ENCODE results near the gene ZNF581.

Gene ZNF581

DNA sequence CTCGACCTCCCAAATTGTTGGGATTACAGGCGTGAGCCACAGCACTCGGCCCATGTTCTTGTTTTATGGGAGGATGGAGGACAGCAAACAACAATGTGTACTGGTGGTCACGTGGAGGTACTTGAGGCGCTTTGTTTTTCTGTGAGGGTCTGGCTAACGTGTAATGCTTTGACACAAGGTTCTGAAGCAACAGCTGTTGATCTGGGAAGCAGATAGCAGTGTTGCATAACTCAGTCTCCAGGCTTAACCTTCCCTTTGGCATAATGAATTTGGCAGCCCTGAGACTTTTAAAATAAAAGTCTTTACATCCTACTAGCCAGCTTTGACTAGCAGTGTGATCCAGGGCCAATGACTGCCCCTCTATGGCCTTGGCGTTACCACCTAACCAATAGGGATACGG is 9.6 kb upstream of the ZNF581 start:
- Histone ChIP-seq H2BK15ac (ENCODE audit: low read depth, poor library complexity, severe bottlenecking) (no peak overlapping the region), H3K4me3 (ENCODE audit: insufficient read depth in 1 of 2, low read depth in 1 of 2, low read length in 2 of 2) (peak overlapping the region in 1 of 2 experiments; percentile 94), H3K23ac (ENCODE audit: low read length in 2 of 2) (no peak overlapping the region), H4K8ac (ENCODE audit: low read length) (peak overlapping the region; percentile 89), H3K27me3 (ENCODE audit: control insufficient read depth in 1 of 2, insufficient read depth in 1 of 2, low read length in 2 of 2) (no peaks in the 10 kb centered on the region), H3K79me1 (replicated peaks; ENCODE audit: low read length, poor library complexity, severe bottlenecking) (peaks cover 13% of the 10 kb centered on the region), H3K9me3 (ENCODE audit: control insufficient read depth, low read length) (no peaks in the 10 kb centered on the region), H3K4ac (ENCODE audit: low read depth in 1 of 2, low read length in 2 of 2) (no peak overlapping the region), H3K14ac (ENCODE audit: low read length in 2 of 2) (no peak overlapping the region), H2BK12ac (ENCODE audit: low read length in 2 of 2) (no peak overlapping the region), H3K9ac (ENCODE audit: low read length) (peak overlapping the region; percentile 99), H3K27ac (ENCODE audit: low read length, poor library complexity, severe bottlenecking) (no peak overlapping the region), H3K4me1 (ENCODE audit: control insufficient read depth, insufficient read depth, low read depth, low read length) (peaks cover 26% of the 10 kb centered on the region), H2BK120ac (ENCODE audit: low read depth, low read length) (no peak overlapping the region), H4K91ac (ENCODE audit: low read length) (peak overlapping the region; percentile 46), H2BK5ac (ENCODE audit: low read depth, low read length, poor library complexity, severe bottlenecking) (no peak overlapping the region), H3K18ac (ENCODE audit: low read depth in 1 of 2, low read length in 2 of 2) (no peak overlapping the region), H3K4me2 (ENCODE audit: low read length, poor library complexity, severe bottlenecking) (no peak overlapping the region), H2AFZ (ENCODE audit: low read depth, low read length) (no peak overlapping the region), H3K36me3 (ENCODE audit: control insufficient read depth in 1 of 2, insufficient read depth in 2 of 2, low read depth in 1 of 2, low read length in 2 of 2) (peaks cover 4 to 7% of the 10 kb centered on the region in 2 experiments), H2AK5ac (ENCODE audit: low read length, severe bottlenecking) (peak overlapping the region; percentile 84)
- no peak for DNase-seq
- WGBS, result 80% methylated on average over 8 of the region's 8 CpGs

DNA sequence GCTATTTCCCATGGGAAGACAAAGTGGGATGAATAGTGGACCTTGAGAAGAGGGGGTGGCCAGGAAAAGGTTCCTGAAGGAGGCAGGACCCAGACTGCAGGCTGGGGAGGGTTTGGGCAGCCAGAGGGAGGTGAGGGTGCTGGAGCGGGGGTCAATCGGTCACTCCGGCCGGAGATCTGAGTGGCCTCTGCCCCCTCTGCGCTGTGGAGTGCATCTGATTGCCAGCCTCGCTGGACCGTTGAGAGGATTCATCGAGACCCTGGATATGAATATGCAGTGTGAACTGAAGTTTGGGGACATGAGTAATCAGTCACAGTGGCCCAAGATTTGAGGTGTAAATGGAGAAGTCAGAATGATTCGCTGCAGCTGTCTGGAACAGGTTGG is 8.1 kb upstream of the ZNF581 start:
- H2BK15ac ChIP-seq (ENCODE audit: low read depth, poor library complexity, severe bottlenecking), result peak overlapping the region; percentile 85
- H3K14ac ChIP-seq (ENCODE audit: low read length in 2 of 2), result peak overlapping the region in 1 of 2 experiments; percentile 100
- H4K8ac ChIP-seq (ENCODE audit: low read length), result peak overlapping the region; percentile 74
- no peak overlapping the region for H2BK12ac ChIP-seq (ENCODE audit: low read length in 2 of 2)
- no peaks in the 10 kb centered on the region for H3K27me3 ChIP-seq (ENCODE audit: control insufficient read depth in 1 of 2, insufficient read depth in 1 of 2, low read length in 2 of 2)
- peaks cover 9 to 11% of the 10 kb centered on the region in 2 experiments for H3K36me3 ChIP-seq (ENCODE audit: control insufficient read depth in 1 of 2, insufficient read depth in 2 of 2, low read depth in 1 of 2, low read length in 2 of 2)
- H2AK5ac ChIP-seq (ENCODE audit: low read length, severe bottlenecking), result peak overlapping the region; percentile 71
- H3K4ac ChIP-seq (ENCODE audit: low read depth in 1 of 2, low read length in 2 of 2), result peak overlapping the region; percentile 87 to 99
- no peaks in the 10 kb centered on the region for H3K9me3 ChIP-seq (ENCODE audit: control insufficient read depth, low read length)
- DNase-seq, result no peak
- peak overlapping the region; percentile 87 for H3K4me2 ChIP-seq (ENCODE audit: low read length, poor library complexity, severe bottlenecking)
- H3K4me3 ChIP-seq (ENCODE audit: insufficient read depth in 1 of 2, low read depth in 1 of 2, low read length in 2 of 2), result peak overlapping the region; percentile 94 to 96
- H2BK120ac ChIP-seq (ENCODE audit: low read depth, low read length), result peak overlapping the region; percentile 66
- WGBS, result 10% methylated on average over 9 of the region's 9 CpGs
- H3K79me1 ChIP-seq (replicated peaks; ENCODE audit: low read length, poor library complexity, severe bottlenecking), result peaks cover 15% of the 10 kb centered on the region
- H3K23ac ChIP-seq (ENCODE audit: low read length in 2 of 2), result no peak overlapping the region
- peak overlapping the region; percentile 99 for H3K9ac ChIP-seq (ENCODE audit: low read length)
- peak overlapping the region; percentile 91 to 95 for H3K18ac ChIP-seq (ENCODE audit: low read depth in 1 of 2, low read length in 2 of 2)
- H4K91ac ChIP-seq (ENCODE audit: low read length), result peak overlapping the region; percentile 87
- H2BK5ac ChIP-seq (ENCODE audit: low read depth, low read length, poor library complexity, severe bottlenecking), result peak overlapping the region; percentile 87
- no peak overlapping the region for H2AFZ ChIP-seq (ENCODE audit: low read depth, low read length)
- H3K4me1 ChIP-seq (ENCODE audit: control insufficient read depth, insufficient read depth, low read depth, low read length), result peaks cover 32% of the 10 kb centered on the region
- H3K27ac ChIP-seq (ENCODE audit: low read length, poor library complexity, severe bottlenecking), result peak overlapping the region; percentile 87

DNA sequence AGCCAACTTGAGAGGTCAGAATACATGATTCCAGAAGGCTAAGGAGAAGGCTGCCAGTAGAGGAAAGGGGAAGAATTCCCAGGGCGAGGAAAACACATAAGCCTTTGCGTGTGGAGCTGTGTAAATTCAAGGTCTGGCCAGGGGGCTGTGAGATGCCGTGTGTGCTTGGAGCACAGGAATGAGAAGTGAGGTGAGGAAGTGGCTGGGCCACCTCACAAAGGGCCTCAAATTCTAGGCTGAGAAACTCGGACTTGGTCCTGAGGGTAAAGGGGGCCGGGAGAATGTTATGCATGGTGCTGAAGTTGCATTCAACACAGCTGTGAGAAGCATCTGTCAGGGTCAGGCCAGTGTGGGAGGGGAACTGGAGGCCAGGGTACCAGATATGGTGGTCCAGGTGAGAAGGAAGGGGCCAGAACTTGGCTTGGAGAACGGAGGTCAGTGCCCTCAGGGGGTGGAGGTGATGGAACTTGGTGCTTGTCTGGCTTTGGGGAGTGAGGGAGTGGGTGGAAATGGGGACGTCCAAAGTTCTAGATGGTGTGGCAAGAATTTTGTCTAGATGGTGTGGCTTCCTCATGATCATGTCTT is 7.5 kb upstream of the ZNF581 start:
- H4K8ac ChIP-seq (ENCODE audit: low read length), result peak overlapping the region; percentile 28
- no peak overlapping the region for H3K27ac ChIP-seq (ENCODE audit: low read length, poor library complexity, severe bottlenecking)
- no peak overlapping the region for H2AK5ac ChIP-seq (ENCODE audit: low read length, severe bottlenecking)
- peak overlapping the region; percentile 87 for H3K4me2 ChIP-seq (ENCODE audit: low read length, poor library complexity, severe bottlenecking)
- DNase-seq, result no peak
- peaks cover 10 to 11% of the 10 kb centered on the region in 2 experiments for H3K36me3 ChIP-seq (ENCODE audit: control insufficient read depth in 1 of 2, insufficient read depth in 2 of 2, low read depth in 1 of 2, low read length in 2 of 2)
- H3K27me3 ChIP-seq (ENCODE audit: control insufficient read depth in 1 of 2, insufficient read depth in 1 of 2, low read length in 2 of 2), result no peaks in the 10 kb centered on the region
- no peak overlapping the region for H2BK15ac ChIP-seq (ENCODE audit: low read depth, poor library complexity, severe bottlenecking)
- H3K4me1 ChIP-seq (ENCODE audit: control insufficient read depth, insufficient read depth, low read depth, low read length), result peaks cover 35% of the 10 kb centered on the region
- H3K4me3 ChIP-seq (ENCODE audit: insufficient read depth in 1 of 2, low read depth in 1 of 2, low read length in 2 of 2), result peak overlapping the region in 1 of 2 experiments; percentile 94
- WGBS, result 87% methylated on average over 7 of the region's 7 CpGs
- no peak overlapping the region for H2BK5ac ChIP-seq (ENCODE audit: low read depth, low read length, poor library complexity, severe bottlenecking)
- H4K91ac ChIP-seq (ENCODE audit: low read length), result peak overlapping the region; percentile 9
- no peak overlapping the region for H3K23ac ChIP-seq (ENCODE audit: low read length in 2 of 2)
- H2BK120ac ChIP-seq (ENCODE audit: low read depth, low read length), result no peak overlapping the region
- H3K79me1 ChIP-seq (replicated peaks; ENCODE audit: low read length, poor library complexity, severe bottlenecking), result peaks cover 15% of the 10 kb centered on the region
- H2BK12ac ChIP-seq (ENCODE audit: low read length in 2 of 2), result peak overlapping the region in 1 of 2 experiments; percentile 27
- H3K9ac ChIP-seq (ENCODE audit: low read length), result peak overlapping the region; percentile 99
- no peaks in the 10 kb centered on the region for H3K9me3 ChIP-seq (ENCODE audit: control insufficient read depth, low read length)
- no peak overlapping the region for H3K14ac ChIP-seq (ENCODE audit: low read length in 2 of 2)
- no peak overlapping the region for H2AFZ ChIP-seq (ENCODE audit: low read depth, low read length)
- no peak overlapping the region for H3K18ac ChIP-seq (ENCODE audit: low read depth in 1 of 2, low read length in 2 of 2)
- H3K4ac ChIP-seq (ENCODE audit: low read depth in 1 of 2, low read length in 2 of 2), result no peak overlapping the region

DNA sequence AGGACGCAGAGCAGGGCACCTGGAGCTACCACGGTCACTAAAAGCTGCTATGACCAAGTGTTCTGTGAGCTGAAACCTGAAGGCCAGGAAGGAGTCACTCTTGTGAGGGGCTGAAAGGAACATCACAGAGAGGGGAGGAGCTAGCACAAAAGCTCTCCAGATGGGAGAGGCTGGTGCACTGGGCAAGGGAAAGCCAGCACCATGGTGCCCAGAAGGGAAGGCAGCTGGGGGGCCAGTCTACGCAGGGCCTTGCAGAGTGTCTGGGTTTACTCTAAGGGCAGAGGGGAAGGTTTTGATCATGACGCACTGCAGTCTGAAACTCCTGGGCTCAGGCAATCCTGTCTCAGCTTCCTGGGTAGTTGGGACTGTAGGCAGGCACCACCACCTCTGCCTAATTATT is 6.7 kb upstream of the ZNF581 start:
- Histone ChIP-seq H2BK120ac (ENCODE audit: low read depth, low read length) (no peak overlapping the region), H3K27ac (ENCODE audit: low read length, poor library complexity, severe bottlenecking) (no peak overlapping the region), H3K9ac (ENCODE audit: low read length) (peak overlapping the region; percentile 99), H3K4ac (ENCODE audit: low read depth in 1 of 2, low read length in 2 of 2) (no peak overlapping the region), H2AK5ac (ENCODE audit: low read length, severe bottlenecking) (no peak overlapping the region), H3K79me1 (replicated peaks; ENCODE audit: low read length, poor library complexity, severe bottlenecking) (peaks cover 15% of the 10 kb centered on the region), H2BK15ac (ENCODE audit: low read depth, poor library complexity, severe bottlenecking) (no peak overlapping the region), H4K8ac (ENCODE audit: low read length) (no peak overlapping the region), H3K4me3 (ENCODE audit: insufficient read depth in 1 of 2, low read depth in 1 of 2, low read length in 2 of 2) (peak overlapping the region in 1 of 2 experiments; percentile 94), H2BK5ac (ENCODE audit: low read depth, low read length, poor library complexity, severe bottlenecking) (no peak overlapping the region), H3K36me3 (ENCODE audit: control insufficient read depth in 1 of 2, insufficient read depth in 2 of 2, low read depth in 1 of 2, low read length in 2 of 2) (peaks cover 10 to 11% of the 10 kb centered on the region in 2 experiments), H3K18ac (ENCODE audit: low read depth in 1 of 2, low read length in 2 of 2) (no peak overlapping the region), H3K14ac (ENCODE audit: low read length in 2 of 2) (no peak overlapping the region), H3K9me3 (ENCODE audit: control insufficient read depth, low read length) (no peaks in the 10 kb centered on the region), H3K4me1 (ENCODE audit: control insufficient read depth, insufficient read depth, low read depth, low read length) (peaks cover 34% of the 10 kb centered on the region), H3K4me2 (ENCODE audit: low read length, poor library complexity, severe bottlenecking) (no peak overlapping the region), H4K91ac (ENCODE audit: low read length) (no peak overlapping the region), H3K27me3 (ENCODE audit: control insufficient read depth in 1 of 2, insufficient read depth in 1 of 2, low read length in 2 of 2) (no peaks in the 10 kb centered on the region), H2AFZ (ENCODE audit: low read depth, low read length) (no peak overlapping the region), H3K23ac (ENCODE audit: low read length in 2 of 2) (no peak overlapping the region), H2BK12ac (ENCODE audit: low read length in 2 of 2) (no peak overlapping the region)
- no peak for DNase-seq
- 94% methylated on average over 4 of the region's 4 CpGs for WGBS

Measured in mesenchymal stem cell (in vitro differentiated cells and primary cell).